Adrenal gland (tissue), 12 donors: Measurements from ENCODE around the gene SCARB1. TPM values are rescaled to one million over a fixed set of nuclear protein-coding genes. Genes with fewer than 3 reads are reported as not detected.

ENCODE experiments used
- DNase-seq, 7 donors: peaks; one replicate each; pipeline ENCODE4 v3.0.0-alpha.2; 2019 to 2020
- H3K27ac ChIP-seq, 5 donors: fragments of 200-600 bp; sonication (generic) in 4 of 5; 1 replicate in 3 of 5; 2 replicates in 2 of 5; pipeline versions ENCODE4 v1.5.1 to v1.8.0; 2016 to 2020; ENCODE audit warnings: mild to moderate bottlenecking in 1 of 5
- H3K27me3 ChIP-seq: fragments of 200-600 bp; 2 replicates; pipeline ENCODE4 v1.8.0; 2021
- H3K36me3 ChIP-seq, 2 donors: fragments of 200-600 bp; replicated peaks in 1 of 2; 1 replicate in 1 of 2; 2 replicates in 1 of 2; pipeline versions ENCODE4 v1.5.1 to v1.8.0; 2018 to 2022
- H3K4me1 ChIP-seq, 2 donors: fragments of 200-600 bp; replicated peaks in 1 of 2; 1 replicate in 1 of 2; 2 replicates in 1 of 2; pipeline versions ENCODE4 v1.5.1 to v1.8.0; 2018 to 2021
- H3K4me3 ChIP-seq, 4 donors: fragments of 200-600 bp; sonication (generic) in 3 of 4; one replicate each; pipeline ENCODE4 v1.5.1; 2016 to 2018
- H3K9me3 ChIP-seq, 3 donors: fragments of 200-600 bp; sonication (generic) in 1 of 3; replicated peaks in 1 of 3; 1 replicate in 2 of 3; 2 replicates in 1 of 3; pipeline versions ENCODE4 v1.5.1 to v1.8.0; 2016 to 2021
- POLR2A ChIP-seq, 2 donors: fragments of 450-650 bp; IDR thresholded peaks; one replicate each; pipeline ENCODE4 v1.6.1; 2017; ENCODE audit warnings: antibody characterized with exemption in 2 of 2, mild to moderate bottlenecking in 2 of 2, moderate library complexity in 1 of 2
- WGBS, 4 donors: extraction: QIAGEN DNeasy Blood & Tissue Kit in 2 of 4; methylation state at CpG; one replicate each; pipeline versions ENCODE4 v1.1.5 to v1.1.7; 2013 to 2017; 5-methylcytosine and 5-hydroxymethylcytosine counted together
- intact Hi-C, 2 donors: fragments of 100-400 bp; cut with DNase I; formaldehyde crosslinking; loops; one replicate each; pipeline versions ENCODE4 v1.14.1 to v1.15.0; 2022 to 2023
- polyA plus RNA-seq, 3 donors: library from polyadenylated mRNA; stranded (reverse); fragments of 200-250 nt in 2 of 3; fragments of 350-450 nt in 1 of 3; fragmentation: Illumina TruSeq in 1 of 3; extraction: RNeasy Lipid Tissue Mini Kit (QIAGEN cat#74804) in 1 of 3; gene quantifications; one replicate each; pipeline ENCODE4 v1.2.3, GENCODE V29; 2013 to 2014
- total RNA-seq, 9 donors: library from RNA; depleted of rRNA in 4 of 9; stranded (reverse); fragments of >200 nt in 4 of 9; fragments of 120-200 nt in 1 of 9; fragmentation: NEBNext Ultra II Directional in 1 of 9; extraction: Animal tissue kit (Norgen Biotek cat#: 25700) in 1 of 9; gene quantifications; one replicate each; pipeline versions ENCODE4 v1.1.0 to v1.2.4, GENCODE V29; 2013 to 2023
- TF ChIP-seq, protein P1 (sequence below), 6 experiments: fragments of 450-650 bp in 4 of 6; fragments of 200-600 bp in 2 of 6; sonication (generic) in 1 of 6; IDR thresholded peaks; 1 replicate in 5 of 6; 2 replicates in 1 of 6; pipeline versions ENCODE4 v1.5.1 to v1.8.0; 2016 to 2021; ENCODE audit warnings: antibody characterized with exemption in 6 of 6, mild to moderate bottlenecking in 2 of 6, moderate library complexity in 1 of 6
- donor health status: healthy with polysubstance abuse.
- donor health status: Bipolar disorder and iron deficiency.
- donor health status: DM: yes; HTN: yes; CAD: no.
- donor health status: DM: no; HTN: no; CAD: no.
- donor health status: DM: no; HTN: no; CAD: no.
- donor health status: DM: yes; HTN: yes; CAD: no.

SCARB1 gene
- total and polyA plus RNA-seq, 12 donors: 213 to 8,580 (median 1,325) TPM

- Histone ChIP-seq H3K9me3 (no peaks in the 10 kb centered on the region), H3K27me3 (no peaks in the 10 kb centered on the region), H3K27ac (peak overlapping the region in 4 of 5 donors; percentile 50 to 96 (median 74)), H3K4me1 (peaks cover 0 to 49% of the 10 kb centered on the region in 2 donors), H3K4me3 (no peak overlapping the region), H3K36me3 (no peaks in the 10 kb centered on the region)
- intact Hi-C loops: no loop called here
- 81 to 89% (median 88%) methylated on average over 4 to 7 of the region's 7 CpGs for WGBS, 4 donors
- no peak for TF ChIP-seq POLR2A (IDR thresholded peaks at IDR 0.05)
- TF ChIP-seq, protein P1, sequence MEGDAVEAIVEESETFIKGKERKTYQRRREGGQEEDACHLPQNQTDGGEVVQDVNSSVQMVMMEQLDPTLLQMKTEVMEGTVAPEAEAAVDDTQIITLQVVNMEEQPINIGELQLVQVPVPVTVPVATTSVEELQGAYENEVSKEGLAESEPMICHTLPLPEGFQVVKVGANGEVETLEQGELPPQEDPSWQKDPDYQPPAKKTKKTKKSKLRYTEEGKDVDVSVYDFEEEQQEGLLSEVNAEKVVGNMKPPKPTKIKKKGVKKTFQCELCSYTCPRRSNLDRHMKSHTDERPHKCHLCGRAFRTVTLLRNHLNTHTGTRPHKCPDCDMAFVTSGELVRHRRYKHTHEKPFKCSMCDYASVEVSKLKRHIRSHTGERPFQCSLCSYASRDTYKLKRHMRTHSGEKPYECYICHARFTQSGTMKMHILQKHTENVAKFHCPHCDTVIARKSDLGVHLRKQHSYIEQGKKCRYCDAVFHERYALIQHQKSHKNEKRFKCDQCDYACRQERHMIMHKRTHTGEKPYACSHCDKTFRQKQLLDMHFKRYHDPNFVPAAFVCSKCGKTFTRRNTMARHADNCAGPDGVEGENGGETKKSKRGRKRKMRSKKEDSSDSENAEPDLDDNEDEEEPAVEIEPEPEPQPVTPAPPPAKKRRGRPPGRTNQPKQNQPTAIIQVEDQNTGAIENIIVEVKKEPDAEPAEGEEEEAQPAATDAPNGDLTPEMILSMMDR (IDR thresholded peaks at IDR 0.05): no peak
- DNase-seq: no peak
Measured at GRCh38 chr12:124754491-124754890, 109.2 kb downstream of the SCARB1 start.

DNA sequence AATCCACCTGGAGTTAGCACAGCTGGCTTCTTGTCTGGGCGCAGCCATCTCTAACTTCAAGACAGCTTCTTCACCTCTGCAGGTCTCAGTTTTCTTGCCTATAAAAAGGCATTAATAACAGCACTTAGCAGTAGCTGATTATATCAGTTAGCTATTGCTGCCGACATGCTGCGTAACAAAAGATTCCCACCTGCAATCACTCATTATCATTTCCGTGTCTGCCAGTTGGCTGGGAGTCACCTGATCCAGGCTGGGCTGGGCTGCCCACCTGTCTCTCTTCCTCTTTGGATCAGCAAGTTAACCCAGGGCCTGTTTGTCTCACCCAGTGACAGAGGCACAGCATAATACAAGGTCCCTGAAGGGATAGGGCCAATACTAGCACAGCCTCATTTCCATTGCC, 109.7 kb downstream of the SCARB1 start:
- H3K27ac ChIP-seq: peak overlapping the region in 3 of 5 donors; percentile 50 to 96 (median 84)
- intact Hi-C loops: no loop called here
- TF ChIP-seq, protein P1 (IDR thresholded peaks at IDR 0.05): no peak
- TF ChIP-seq POLR2A (IDR thresholded peaks at IDR 0.05): no peak

DNA sequence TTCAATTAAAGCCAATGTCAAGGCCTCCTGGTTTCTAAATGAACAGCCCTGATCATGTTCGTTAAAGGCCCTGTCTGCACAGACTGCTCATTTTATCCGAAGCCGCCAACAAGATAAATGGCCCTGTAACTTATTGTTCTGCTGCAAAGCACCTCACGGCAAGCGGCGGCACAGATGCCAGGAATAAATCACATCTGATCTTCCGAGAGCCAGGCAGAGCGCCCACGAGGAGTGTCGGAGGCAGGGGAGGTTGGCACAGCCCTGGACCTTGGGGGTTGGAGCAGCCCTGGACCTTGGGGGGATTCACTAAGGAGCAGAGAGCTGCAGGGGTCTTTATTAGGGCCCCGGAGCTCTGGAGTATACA, 110.5 kb downstream of the SCARB1 start:
- no peaks in the 10 kb centered on the region for H3K36me3 ChIP-seq
- no peaks in the 10 kb centered on the region for H3K9me3 ChIP-seq
- WGBS, 4 donors: 71 to 82% (median 74%) methylated on average over 6 to 11 of the region's 11 CpGs
- no peak overlapping the region for H3K4me3 ChIP-seq
- intact Hi-C loops: no loop called here
- TF ChIP-seq, protein P1 (IDR thresholded peaks at IDR 0.05): no peak
- no peak for TF ChIP-seq POLR2A (IDR thresholded peaks at IDR 0.05)
- H3K27me3 ChIP-seq: no peaks in the 10 kb centered on the region
- H3K27ac ChIP-seq: peak overlapping the region in 1 of 5 donors; percentile 84
- peak in 1 of 7 donors; percentile 85 for DNase-seq
- peaks cover 0 to 36% of the 10 kb centered on the region in 2 donors for H3K4me1 ChIP-seq

More for the DNA sequence above, 109.7 kb downstream of the SCARB1 start:
- H3K36me3 ChIP-seq: no peaks in the 10 kb centered on the region
- H3K4me1 ChIP-seq: peaks cover 0 to 44% of the 10 kb centered on the region in 2 donors
- no peak for DNase-seq
- H3K27me3 ChIP-seq: no peaks in the 10 kb centered on the region
- H3K9me3 ChIP-seq: no peaks in the 10 kb centered on the region
- WGBS, 4 donors: 86 to 97% (median 89%) methylated on average over 4 of the region's 4 CpGs
- no peak overlapping the region for H3K4me3 ChIP-seq

DNA sequence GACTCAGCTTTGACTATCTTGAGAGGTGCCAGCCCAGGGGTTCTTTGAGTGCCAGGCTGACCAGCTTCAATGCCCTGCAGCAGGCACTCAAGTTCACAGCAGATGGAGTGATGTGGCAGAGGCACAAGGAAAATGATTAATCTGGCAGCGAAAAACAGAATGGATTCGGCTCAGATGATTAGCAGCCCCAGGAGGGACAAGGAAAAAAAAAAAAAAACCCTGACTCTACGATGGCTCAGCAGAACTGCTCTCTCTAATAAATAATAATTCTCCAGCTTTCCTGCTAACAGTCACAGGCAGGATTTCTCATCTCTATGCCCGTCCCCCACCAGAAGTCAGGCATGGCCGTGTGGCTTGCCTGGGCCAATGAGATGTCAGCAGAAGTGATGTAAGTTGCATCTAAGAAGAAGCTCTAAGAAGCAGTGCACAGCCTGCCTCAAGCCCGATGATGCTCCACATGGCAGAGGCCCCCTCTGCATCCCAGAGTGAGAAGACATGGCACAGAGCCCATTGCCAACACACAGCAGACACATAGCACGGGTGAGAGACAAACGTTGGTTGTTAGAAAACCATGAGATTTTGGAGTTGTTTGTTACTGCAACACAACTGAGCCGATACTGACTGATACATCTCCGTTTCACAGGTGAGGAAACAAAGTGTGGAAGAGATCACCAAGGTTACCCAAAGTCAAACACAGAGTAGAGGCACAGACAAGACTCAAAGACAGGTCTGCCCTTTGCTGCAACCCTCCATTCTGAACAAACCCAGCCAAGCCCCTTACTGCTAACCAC, 111.0 kb downstream of the SCARB1 start:
- Histone ChIP-seq H3K9me3 (no peaks in the 10 kb centered on the region), H3K4me1 (peaks cover 0 to 37% of the 10 kb centered on the region in 2 donors), H3K27ac (peak overlapping the region in 3 of 5 donors; percentile 7 to 84 (median 30)), H3K4me3 (no peak overlapping the region), H3K36me3 (no peaks in the 10 kb centered on the region), H3K27me3 (no peaks in the 10 kb centered on the region)
- DNase-seq: peak in 2 of 7 donors; percentile 56 to 80
- 57 to 66% (median 60%) methylated on average over 9 to 10 of the region's 10 CpGs for WGBS, 4 donors
- intact Hi-C loops: no loop called here
- TF ChIP-seq, protein P1 (IDR thresholded peaks at IDR 0.05): no peak
- TF ChIP-seq POLR2A (IDR thresholded peaks at IDR 0.05): no peak
